HG03442 (cell line): ENCODE data around the gene VLDLR.

ENCODE experiments used
- ATAC-seq: cut with Tn5 transposase; IDR thresholded peaks from one replicate; pipeline ENCODE4 v1.9.1; 2021; ENCODE audit warnings: mild to moderate bottlenecking, moderate library complexity; ENCODE audit not compliant: unreplicated experiment

The VLDLR gene

GRCh38 chr9:2620919-2621721 lies 467 bp upstream of the VLDLR start:
- ATAC-seq, result peak; percentile 39

- ATAC-seq, result peak; percentile 31
Measured at GRCh38 chr9:2622461-2623287, 1.1 kb downstream of the VLDLR start.

- ATAC-seq, result no peak
Measured at GRCh38 chr9:2623288-2624050, 1.9 kb downstream of the VLDLR start.

GRCh38 chr9:2624051-2624682 lies 2.6 kb downstream of the VLDLR start:
- no peak for ATAC-seq

GRCh38 chr9:2625427-2625826 lies 3.8 kb downstream of the VLDLR start:
- no peak for ATAC-seq

- no peak for ATAC-seq
Measured at GRCh38 chr9:2628919-2629318, 7.3 kb downstream of the VLDLR start.

- ATAC-seq, result no peak
Measured at GRCh38 chr9:2630158-2630557, 8.6 kb downstream of the VLDLR start.

GRCh38 chr9:2631263-2631662 lies 9.7 kb downstream of the VLDLR start:
- no peak for ATAC-seq

- no peak for ATAC-seq
Measured at GRCh38 chr9:2634153-2634552, 12.6 kb downstream of the VLDLR start.

GRCh38 chr9:2634818-2635217 lies 13.2 kb downstream of the VLDLR start:
- no peak for ATAC-seq

GRCh38 chr9:2635922-2636321 lies 14.3 kb downstream of the VLDLR start:
- no peak for ATAC-seq

GRCh38 chr9:2637390-2637789 lies 15.8 kb downstream of the VLDLR start:
- ATAC-seq, result no peak

GRCh38 chr9:2638871-2639673 lies 17.5 kb downstream of the VLDLR start:
- peak; percentile 96 for ATAC-seq

- no peak for ATAC-seq
Measured at GRCh38 chr9:2639786-2640185, 18.2 kb downstream of the VLDLR start.

GRCh38 chr9:2640570-2640969 lies 19.0 kb downstream of the VLDLR start:
- ATAC-seq, result no peak

GRCh38 chr9:2641033-2641432 lies 19.4 kb downstream of the VLDLR start:
- ATAC-seq, result no peak

GRCh38 chr9:2642068-2642467 lies 20.5 kb downstream of the VLDLR start:
- ATAC-seq, result no peak

GRCh38 chr9:2645569-2645968 lies 24.0 kb downstream of the VLDLR start:
- ATAC-seq, result peak; percentile 87

GRCh38 chr9:2655411-2655901 lies 33.9 kb downstream of the VLDLR start:
- peak; percentile 71 for ATAC-seq

- peak; percentile 58 for ATAC-seq
Measured at GRCh38 chr9:2657427-2657826, 35.8 kb downstream of the VLDLR start.
